ENCODE data around the gene PHF21A. TPM values are rescaled to one million over a fixed set of nuclear protein-coding genes. Genes with fewer than 3 reads are reported as not detected.

Gene PHF21A
- total RNA-seq, 2 donors from 2014 or later: 47.2 to 53.9 TPM

DNA sequence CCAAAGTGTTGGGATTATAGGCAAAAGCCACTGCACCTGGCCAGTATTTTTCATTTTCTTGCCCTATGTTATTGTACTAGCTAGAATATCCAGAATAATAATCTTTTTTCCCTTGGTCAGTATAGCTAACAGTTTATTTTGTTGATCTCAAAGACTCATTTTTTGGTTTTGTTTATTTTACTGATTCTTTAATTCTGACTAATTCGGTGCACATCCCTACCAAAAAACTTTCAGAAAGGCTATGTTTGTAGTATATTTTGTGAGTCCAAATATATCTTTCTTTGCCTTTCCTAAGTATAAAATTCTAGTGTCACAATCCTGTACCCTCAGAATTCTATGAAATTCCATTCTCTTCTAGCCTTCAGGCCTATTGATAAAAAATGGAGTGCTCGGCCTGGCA lies 84.3 kb downstream of the PHF21A start:
- H3K4me1 Mint-ChIP-seq: no peaks in the 10 kb centered on the region
- H3K27ac Mint-ChIP-seq: no peak overlapping the region
- WGBS, 2 experiments (ENCODE audit: insufficient coverage in 1 of 2, insufficient read length in 1 of 2): 50 to 87% methylated on average over 1 to 2 of the region's 2 CpGs

GRCh38 chr11:46036009-46036408 lies 85.2 kb downstream of the PHF21A start:
- Mint-ChIP-seq H3K27me3 (ENCODE audit: insufficient read depth) (no peaks in the 10 kb centered on the region), H3K36me3 (ENCODE audit: low read depth) (no peaks in the 10 kb centered on the region), H3K9me3 (no peaks in the 10 kb centered on the region), H3K4me1 (peaks cover 4% of the 10 kb centered on the region), H3K27ac (no peak overlapping the region), H3K4me3 (no peak overlapping the region)
- no peak overlapping the region for H3K9ac ChIP-seq (ENCODE audit: extremely low read depth, low read length, poor library complexity, severe bottlenecking)
- WGBS, 2 experiments (ENCODE audit: insufficient coverage in 1 of 2, insufficient read length in 1 of 2): 86 to 91% methylated on average over 2 of the region's 2 CpGs
- H3K4me1 ChIP-seq (ENCODE audit: control insufficient read depth, insufficient read depth, low read length): peaks cover 4% of the 10 kb centered on the region
- H3K4me3 ChIP-seq (ENCODE audit: low read length): no peak overlapping the region
- no peaks in the 10 kb centered on the region for H3K36me3 ChIP-seq (ENCODE audit: control insufficient read depth, insufficient read depth, low read length)
- DNase-seq: no peak
- no peak for TF ChIP-seq CTCF (conservative IDR thresholded peaks at IDR 0.05)
- no peak overlapping the region for H3K27ac ChIP-seq (ENCODE audit: low read depth, low read length)
- no peaks in the 10 kb centered on the region for H3K27me3 ChIP-seq (ENCODE audit: control insufficient read depth, insufficient read depth, low read length, poor library complexity, severe bottlenecking)
- no peaks in the 10 kb centered on the region for H3K9me3 ChIP-seq (ENCODE audit: control insufficient read depth, low read length)

More for the DNA sequence above, 84.3 kb downstream of the PHF21A start:
- Histone ChIP-seq H3K9me3 (ENCODE audit: control insufficient read depth, low read length) (no peaks in the 10 kb centered on the region), H3K9ac (ENCODE audit: extremely low read depth, low read length, poor library complexity, severe bottlenecking) (no peak overlapping the region), H3K36me3 (ENCODE audit: control insufficient read depth, insufficient read depth, low read length) (no peaks in the 10 kb centered on the region), H3K27me3 (ENCODE audit: control insufficient read depth, insufficient read depth, low read length, poor library complexity, severe bottlenecking) (no peaks in the 10 kb centered on the region), H3K4me3 (ENCODE audit: low read length) (no peak overlapping the region), H3K27ac (ENCODE audit: low read depth, low read length) (no peak overlapping the region), H3K4me1 (ENCODE audit: control insufficient read depth, insufficient read depth, low read length) (no peaks in the 10 kb centered on the region)
- no peak for TF ChIP-seq CTCF (conservative IDR thresholded peaks at IDR 0.05)
- Mint-ChIP-seq H3K27me3 (ENCODE audit: insufficient read depth) (no peaks in the 10 kb centered on the region), H3K9me3 (no peaks in the 10 kb centered on the region), H3K36me3 (ENCODE audit: low read depth) (no peaks in the 10 kb centered on the region), H3K4me3 (no peak overlapping the region)
- DNase-seq: no peak

- no peak for TF ChIP-seq CTCF (conservative IDR thresholded peaks at IDR 0.05)
- no peaks in the 10 kb centered on the region for H3K36me3 Mint-ChIP-seq (ENCODE audit: low read depth)
- H3K27ac ChIP-seq (ENCODE audit: low read depth, low read length): no peak overlapping the region
- H3K4me3 Mint-ChIP-seq: no peak overlapping the region
- H3K9me3 ChIP-seq (ENCODE audit: control insufficient read depth, low read length): no peaks in the 10 kb centered on the region
- no peak overlapping the region for H3K4me3 ChIP-seq (ENCODE audit: low read length)
- H3K27me3 ChIP-seq (ENCODE audit: control insufficient read depth, insufficient read depth, low read length, poor library complexity, severe bottlenecking): no peaks in the 10 kb centered on the region
- H3K36me3 ChIP-seq (ENCODE audit: control insufficient read depth, insufficient read depth, low read length): no peaks in the 10 kb centered on the region
- H3K9me3 Mint-ChIP-seq: no peaks in the 10 kb centered on the region
- no peak overlapping the region for H3K27ac Mint-ChIP-seq
- no peaks in the 10 kb centered on the region for H3K27me3 Mint-ChIP-seq (ENCODE audit: insufficient read depth)
- H3K4me1 Mint-ChIP-seq: peaks cover 4% of the 10 kb centered on the region
- peaks cover 4% of the 10 kb centered on the region for H3K4me1 ChIP-seq (ENCODE audit: control insufficient read depth, insufficient read depth, low read length)
- H3K9ac ChIP-seq (ENCODE audit: extremely low read depth, low read length, poor library complexity, severe bottlenecking): no peak overlapping the region
- no peak for DNase-seq
These were observed 87.2 kb downstream of the PHF21A start for GRCh38 chr11:46034041-46034440.
